ENCODE measurements around the gene RSPRY1.
A peak's percentile ranks its signal among the peaks of the same experiment; 100 is the strongest.

RSPRY1 gene

DNA sequence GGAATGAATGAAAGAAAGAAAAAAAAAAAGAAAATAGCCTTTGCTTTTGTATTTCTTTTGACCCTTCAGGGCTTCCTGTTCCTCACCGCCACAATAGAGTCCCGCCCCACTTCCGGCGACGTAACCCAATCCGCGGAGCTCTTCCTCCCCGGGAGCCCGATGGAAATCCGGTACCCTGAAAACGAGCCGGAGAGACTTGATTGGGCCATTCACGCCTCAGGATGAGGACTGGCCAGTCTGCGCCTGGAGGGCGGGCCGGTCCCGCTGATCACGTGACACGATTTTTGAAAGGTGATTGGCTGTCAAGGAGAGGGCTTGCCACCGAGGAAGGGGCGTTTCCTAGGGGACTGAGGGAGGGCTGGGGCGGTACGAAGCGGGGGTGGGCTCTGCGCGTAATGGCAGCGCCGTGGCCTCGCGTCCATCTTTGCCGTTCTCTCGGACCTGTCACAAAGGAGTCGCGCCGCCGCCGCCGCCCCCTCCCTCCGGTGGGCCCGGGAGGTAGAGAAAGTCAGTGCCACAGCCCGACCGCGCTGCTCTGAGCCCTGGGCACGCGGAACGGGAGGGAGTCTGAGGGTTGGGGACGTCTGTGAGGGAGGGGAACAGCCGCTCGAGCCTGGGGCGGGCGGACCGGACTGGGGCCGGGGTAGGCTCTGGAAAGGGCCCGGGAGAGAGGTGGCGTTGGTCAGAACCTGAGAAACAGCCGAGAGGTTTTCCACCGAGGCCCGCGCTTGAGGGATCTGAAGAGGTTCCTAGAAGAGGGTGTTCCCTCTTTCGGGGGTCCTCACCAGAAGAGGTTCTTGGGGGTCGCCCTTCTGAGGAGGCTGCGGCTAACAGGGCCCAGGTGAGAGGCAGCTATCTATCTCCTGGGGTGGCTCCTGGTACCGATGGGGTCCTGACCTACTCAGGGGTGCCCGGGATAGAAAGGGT is at the start of gene RSPRY1, which contains the start of gene PSME3IP1:
Gene RSPRY1, plus strand, starts transcription at position 385 of the 927 bp plus-strand sequence. CDS start 18,330 bp downstream, outside the sequence.
Gene PSME3IP1, minus strand, starts transcription at position 95 of the 927 bp plus-strand sequence. CDS start 12,185 bp downstream, outside the sequence.
- DNase-seq, result peak; percentile 100

DNA sequence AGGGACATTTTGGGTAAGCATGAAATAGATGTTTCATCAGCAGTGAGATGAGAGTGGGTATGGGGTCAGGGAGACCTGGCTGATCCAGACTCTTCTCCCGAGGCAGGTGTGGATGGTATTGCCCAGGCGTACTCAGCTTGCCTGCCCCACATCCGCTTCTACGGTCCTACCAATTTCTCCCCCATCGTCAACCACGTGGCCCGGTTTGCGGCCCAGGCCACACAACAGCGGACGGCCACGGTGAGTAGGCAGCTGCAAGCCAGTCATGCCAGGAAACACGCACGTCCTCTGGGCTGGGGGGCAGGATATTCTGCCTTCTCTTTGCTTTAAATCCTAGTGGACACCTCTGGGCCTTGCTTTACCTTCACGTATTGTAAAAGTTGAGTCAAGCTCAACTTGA is 49.1 kb upstream of the RSPRY1 start:
- DNase-seq, result no peak

DNA sequence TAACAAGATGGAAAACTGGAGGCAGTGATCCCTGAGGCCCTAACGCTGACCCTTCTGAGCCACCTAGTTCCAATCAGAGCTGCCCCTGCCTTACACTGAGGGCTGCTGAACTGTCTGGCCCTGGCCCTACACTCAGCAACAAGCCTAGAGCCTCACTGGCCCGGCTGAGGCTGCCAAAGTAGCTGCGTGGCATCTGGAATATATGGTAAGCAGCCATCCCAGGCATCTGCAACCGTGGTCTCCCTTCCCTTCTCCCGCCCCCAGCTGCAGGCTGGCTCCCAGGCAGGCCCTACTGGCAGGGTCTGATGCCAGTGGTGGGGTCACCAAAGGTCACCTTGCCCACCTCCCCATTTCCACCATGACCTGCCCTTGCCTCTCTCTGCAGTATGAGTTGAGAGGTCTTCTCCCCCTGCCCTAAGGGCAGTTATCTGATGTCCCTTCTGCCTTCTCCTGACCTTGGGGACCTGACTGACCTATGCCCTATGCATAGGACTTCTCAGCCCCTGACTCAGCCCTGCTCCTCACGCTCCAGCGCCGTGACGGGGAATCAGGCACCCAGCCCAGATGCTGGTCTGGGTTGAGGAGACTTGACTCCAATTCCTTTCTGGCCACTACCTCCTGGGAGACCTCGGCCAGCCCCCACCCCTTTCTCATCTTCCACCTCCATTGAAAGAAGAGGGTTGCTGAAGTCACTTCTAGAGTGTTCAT is 48.4 kb upstream of the RSPRY1 start:
- DNase-seq, result no peak

DNA sequence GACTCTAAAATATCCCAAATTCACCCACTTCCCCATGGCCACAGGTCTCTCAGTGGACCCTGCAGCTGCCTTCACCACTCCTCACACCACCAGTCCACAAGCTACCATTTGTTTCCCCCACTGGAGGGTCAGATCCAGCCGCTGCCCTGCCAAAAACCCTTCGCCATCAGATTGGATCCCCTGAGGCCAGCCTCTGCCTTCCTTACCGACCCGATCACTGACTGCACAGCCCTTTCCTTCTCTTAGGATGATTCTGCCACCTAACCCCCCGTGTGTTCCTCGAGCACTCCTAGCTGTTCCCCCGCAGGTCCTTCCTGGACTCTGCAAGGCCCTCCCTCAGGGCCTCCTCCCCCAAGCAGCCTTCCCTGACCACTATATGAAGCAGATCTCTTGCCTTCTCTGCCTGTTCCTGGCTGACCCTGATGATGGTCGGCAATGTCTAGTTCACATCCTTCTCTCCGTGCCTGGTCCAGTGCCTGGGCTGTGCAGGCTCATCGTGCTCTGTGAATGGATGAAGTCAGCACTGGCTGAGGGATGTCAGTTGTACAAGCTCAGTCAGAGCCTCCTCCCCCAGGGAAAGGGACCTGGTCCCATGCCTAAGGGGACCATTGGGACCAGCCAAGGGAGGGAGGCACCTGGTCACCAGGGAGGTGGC is 47.7 kb upstream of the RSPRY1 start:
- no peak for DNase-seq

DNA sequence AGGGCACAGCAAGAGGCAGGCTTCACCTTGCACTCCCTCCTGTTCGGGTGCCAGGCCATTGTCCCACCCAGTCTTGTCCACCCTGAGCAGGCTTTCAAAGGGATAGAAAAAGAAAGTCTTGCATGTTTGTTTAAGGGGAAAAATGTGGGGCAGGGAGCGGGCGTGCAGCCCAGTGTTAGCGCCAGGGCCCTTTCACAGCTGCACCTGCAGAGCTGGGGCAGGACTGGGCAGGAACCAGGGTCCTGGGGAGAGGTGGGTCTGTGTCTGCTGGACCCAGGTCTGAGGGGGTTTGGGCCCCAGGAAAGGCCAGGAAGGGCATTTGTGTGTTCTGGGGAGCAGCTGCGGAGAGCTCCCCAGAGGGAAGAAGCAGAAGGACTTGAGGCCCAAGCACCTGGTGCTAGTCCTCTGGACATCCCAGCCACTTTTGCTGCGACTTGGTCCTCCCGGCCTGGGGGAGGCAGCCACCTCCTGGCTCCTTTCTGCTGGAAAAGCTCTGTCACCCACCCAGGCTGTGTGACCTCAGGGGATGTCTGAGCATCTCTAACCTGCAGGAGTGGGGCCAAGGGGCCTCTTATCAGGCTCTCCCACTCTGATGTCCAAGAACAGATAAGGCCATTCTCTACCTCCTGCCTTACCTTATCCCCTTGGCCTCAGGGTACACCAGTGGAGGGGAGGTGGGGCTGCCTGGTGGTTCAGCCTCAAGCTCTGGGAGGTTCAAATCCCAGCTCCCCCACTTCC is 45.0 kb upstream of the RSPRY1 start:
- no peak for DNase-seq

DNA sequence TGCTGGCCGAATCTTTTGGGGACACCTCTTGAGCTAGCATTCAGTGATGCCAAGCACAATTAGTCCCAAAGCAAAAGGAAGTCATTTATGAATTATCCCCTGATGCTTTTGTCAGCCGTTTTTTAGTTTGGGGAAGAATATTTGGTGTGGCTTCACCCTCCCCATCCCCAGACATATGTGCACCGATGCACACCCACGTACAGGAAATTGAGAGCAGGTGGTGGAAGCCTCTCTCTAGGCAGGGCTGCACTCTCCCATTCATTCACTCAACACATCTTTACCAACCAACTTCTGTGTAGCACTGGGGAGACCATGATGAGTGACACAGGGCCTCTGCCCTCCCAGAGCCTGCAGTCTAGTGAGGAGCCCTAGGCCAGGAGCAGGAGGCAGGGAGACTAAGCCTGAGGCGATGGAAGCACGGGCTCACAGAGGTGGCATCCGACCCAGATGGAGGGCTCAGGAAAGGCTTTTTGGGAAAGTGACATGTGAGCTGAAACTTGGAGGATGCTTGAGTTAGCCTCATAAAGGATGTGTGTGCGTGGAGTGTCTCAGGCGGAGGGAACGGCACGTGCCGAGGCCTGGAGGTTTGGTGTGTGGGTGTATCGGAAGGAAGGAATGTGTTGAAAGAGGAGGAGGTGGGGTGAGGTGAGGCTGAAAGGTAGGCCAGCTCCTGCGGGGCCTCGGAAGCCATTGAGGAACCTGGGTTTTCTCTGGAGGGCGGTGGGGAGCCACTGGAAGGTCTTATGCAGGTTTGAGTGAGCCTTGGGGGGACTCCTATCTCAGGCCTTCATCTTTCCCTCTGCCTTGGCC is 44.1 kb upstream of the RSPRY1 start:
- no peak for DNase-seq

DNA sequence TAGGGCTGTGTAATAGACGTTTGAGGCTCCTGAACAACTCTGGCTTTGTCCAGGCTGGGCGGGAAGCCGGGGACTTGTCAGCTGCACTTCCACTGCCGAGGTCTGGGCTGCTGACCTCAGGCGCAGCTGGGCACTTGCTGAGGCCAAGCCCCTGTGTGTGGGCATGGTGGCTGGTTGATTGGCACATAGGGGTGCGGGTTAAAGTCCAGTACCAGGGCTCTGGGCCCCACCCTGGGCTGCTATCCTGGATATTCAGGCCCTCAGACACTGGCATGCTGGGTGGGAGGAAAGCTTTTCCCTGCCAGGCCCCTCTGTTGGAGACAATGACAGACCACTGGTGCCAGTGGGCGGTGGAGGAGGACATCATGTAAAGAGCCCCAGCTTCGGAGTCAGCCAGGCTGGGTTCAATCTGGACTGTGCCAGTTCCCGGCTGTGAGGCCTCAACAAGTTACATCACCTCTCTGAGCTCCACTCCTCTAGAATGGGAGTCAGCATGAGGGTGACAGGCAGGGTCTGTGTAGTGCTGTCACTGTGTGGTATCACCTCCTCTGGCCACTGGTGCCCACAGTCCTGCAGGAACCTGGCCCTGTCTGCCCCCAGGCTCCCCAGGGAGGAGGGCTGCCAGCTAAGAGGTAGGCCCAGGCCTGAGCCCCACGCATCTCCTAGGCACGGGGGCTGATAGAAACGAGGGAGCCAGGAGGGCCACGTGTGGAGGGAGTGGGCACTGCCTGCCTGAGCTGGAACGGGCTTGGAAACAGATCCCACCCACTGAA is 42.8 kb upstream of the RSPRY1 start:
- DNase-seq, result no peak

DNA sequence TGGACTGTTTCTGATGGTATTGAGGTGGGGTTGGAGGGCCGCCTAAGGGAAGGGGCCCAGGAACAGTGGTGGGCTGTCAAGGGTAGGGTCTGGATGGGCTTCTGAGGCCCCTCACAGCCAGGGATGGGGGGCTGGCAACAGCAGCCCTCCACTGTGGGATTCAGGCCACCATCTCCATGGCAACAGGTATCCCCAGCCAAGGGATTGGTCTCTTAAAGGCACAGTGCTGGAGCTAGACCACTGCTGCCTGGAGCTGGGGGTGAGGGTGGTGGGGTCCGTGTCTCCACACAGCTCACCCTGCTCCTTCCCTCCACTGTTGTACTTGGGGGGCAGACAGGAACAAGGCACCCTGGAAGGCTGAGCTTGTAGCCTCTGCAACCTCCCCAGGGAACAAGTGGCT is 42.1 kb upstream of the RSPRY1 start:
- DNase-seq, result no peak

DNA sequence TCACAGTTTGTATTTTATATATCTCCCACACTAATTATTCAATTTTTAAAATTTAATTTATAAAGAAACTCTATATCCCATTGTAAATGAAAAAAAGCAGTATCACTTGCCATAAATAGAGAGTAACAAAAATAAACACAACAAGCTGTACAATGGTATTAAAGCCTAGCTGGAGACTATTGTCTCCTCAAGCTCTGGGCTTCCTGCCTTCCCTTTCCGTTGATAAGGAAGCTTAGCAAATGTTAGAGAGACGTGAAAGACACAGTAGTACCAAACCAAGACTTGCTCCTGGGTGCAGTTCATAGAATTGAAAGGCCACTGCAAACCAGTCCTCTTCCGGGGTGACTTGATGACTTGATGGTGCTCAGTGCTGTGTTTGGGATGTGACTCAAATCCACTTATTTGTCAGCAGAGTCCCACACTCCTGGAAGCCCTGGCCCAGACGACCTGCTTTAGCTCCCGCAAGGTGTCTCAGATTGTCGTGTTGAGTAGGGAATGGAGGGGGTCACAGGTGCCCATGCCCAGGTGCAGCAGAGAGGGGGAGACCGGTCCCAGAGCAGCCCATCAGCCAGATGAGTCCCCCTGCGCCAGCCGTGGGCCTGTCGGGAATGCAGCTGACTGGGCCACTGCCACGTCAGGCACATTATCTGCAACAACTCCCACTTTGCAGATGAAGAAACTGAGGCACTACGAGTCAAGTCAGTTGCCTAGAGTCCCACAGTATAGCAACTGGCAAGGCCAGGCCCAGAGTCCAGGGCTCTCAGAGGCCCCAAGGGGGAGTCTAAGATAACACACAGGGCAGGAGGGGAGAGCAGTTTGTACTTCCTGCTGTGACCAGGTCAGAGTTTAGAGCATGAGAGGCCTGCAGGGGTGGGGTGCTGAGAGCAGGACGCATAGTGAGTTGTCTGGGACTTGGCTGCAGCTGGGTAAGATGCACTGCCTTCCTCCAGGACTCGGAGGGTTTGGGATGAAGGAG is 40.8 kb upstream of the RSPRY1 start:
- DNase-seq, result no peak

DNA sequence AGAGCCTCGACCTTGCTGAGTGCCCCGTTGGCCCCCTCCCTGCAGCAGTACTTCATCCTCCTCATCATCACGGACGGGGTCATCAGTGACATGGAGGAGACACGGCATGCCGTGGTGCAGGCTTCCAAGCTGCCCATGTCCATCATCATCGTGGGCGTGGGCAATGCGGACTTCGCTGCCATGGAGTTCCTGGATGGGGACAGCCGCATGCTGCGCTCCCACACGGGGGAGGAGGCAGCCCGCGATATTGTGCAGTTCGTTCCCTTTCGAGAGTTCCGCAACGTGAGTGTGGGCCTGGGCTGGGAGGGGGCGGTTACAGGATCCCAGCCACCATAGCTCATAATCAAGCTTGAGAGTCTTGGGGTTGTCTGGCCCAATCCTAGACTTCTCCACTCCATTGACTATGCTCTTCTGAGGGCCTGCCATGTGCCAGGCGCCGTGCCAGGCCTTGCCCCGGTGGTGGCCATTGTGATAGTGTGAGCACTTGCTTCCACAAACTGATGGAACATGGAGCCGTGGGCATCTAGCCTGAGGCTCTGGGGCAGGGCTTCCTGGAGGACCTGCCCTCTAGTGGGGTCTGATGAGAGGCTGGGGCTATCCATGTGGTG is 40.0 kb upstream of the RSPRY1 start:
- no peak for DNase-seq

DNA sequence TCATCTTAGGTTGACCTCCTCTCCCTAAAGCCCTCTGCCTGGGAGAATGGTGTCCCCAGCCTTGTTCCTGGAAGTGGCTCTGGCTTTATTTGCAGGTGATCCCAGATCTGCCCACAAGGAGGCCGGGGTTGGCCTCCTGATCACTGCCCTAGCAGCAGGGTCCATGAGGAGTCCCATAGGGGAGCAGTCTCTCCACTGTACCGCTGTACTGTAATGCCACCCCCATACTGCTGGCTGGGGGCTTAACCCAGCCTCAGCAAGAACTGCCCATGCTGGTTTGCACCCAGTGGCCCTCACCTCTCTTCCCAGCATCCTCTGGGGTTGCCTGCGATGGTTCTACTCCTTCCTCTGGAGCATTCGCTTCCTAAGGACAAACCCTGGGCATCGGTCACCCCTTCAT is 39.4 kb upstream of the RSPRY1 start:
- no peak for DNase-seq

DNA sequence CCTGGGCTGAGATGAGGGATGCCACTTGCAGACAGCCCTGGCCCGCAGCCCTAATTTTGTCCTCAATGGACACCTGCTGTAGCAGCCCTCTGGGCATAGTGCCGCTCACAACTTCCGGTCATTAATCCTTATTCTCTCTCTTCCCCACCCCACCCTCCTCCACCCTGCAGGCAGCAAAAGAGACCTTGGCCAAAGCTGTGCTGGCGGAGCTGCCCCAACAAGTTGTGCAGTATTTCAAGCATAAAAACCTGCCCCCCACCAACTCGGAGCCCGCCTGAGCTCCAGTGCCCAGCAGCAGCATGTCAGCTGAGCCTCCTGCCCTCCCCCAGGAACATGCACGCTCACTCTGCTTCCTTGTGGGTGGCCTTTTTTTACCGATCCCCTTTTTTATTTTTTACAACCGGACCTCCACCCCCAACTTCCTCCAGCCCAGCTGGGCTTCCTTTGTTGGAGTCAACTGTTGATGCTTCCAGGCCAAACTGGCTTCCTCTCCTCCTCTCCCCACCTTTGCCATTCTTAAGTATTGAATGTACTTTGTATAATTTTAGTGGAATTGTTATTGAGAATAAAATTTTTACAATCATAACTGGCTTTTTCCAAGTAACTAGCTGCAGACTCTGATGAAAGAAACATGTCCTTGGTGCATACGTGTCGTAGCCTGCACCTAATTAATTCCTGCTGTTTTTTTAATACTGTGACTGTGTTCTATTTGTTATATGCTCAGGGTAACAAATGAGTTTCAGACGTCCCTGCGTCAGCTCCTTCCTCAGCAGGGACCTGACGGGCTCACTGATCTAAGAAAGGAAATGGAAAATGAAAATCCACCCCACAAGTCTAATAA is 38.5 kb upstream of the RSPRY1 start:
- no peak for DNase-seq

DNA sequence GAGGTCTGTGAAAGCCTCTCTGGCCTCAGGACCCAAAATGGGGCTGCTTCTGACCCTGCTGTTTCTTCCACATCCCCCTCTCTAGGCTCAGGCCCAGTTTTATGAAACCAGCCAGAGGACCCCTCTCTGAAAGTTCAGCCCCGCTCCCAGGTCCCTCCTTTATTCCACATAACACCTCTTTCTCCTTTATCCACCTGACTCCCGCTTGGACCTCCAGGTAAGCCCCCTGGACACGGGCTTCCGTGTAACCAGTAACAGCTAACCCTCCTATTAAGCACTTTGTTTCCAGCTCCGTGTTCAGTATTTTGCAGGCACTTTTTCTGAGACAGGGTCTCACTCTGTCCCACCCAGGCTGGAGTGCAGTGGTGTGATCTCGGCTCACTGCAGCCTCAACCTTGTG is 37.6 kb upstream of the RSPRY1 start:
- no peak for DNase-seq

DNA sequence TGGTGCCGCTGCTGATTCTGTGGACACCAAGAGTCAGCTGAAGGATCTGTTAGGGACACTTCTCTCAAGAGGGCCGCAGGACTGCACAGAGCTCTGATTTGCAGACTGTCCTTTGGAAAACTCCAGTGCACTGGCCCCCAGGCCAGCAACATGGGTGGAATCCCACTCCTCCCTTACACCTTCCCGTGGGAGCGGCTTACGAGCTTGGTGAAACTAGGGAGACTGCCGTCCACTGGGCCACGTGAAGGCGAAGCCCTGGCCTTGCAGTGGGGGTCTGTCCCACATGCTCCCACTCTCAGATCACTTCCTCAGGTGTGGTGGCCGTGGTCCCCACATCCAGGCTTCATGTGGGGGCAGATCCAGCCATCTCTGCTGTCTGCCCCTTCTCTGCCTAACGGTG is 36.7 kb upstream of the RSPRY1 start:
- no peak for DNase-seq

DNA sequence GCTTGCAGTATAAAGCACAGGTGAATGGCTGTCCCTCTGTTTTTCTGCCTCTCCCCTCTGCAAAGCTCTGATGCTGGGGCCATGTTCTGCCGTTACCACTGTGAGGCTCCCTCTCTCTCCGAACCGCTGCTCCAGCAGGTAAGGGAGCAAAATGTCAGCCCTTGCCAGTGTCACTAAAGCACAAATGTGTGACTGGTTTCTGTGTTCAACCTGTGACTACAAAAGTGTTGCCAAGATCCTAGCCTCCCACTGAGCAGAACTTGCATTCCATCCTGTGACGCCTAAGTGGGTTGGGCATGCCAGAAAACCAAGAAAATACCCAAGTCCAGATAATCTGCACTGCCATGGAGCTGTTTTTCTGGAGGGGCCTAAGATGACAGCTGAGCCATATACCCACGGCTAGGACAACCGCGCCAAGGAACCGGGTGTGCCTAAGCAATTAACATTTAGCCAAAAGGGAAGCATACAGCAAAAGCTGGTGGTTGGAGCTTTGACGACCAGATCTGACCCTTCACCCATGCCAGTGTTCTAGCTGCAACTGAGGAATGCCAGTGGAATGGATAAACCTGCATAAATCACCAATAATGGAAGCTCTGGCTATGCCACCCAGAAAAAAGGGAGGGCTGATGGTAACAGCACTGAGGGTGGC is 35.3 kb upstream of the RSPRY1 start:
- no peak for DNase-seq

DNA sequence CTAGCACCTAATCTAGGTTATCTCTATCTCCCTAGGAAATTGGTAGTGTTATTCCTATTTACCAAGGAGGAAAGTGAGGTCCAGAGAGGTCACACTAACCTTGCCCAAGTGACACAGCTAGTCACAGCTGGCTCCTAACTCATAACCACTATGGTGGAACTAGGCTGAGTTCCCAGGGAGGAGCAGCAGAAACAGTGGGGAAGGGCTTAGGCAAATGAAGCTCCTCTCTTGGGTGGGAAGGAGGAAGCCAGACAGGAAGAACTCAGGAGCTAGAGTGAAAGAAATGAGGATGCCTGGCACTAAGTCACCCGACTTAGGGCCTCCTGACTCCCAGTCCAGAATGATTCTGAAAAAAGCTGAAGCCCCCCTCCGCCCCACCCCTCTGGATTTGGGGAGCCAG is 34.8 kb upstream of the RSPRY1 start:
- no peak for DNase-seq
